ENCODE results near the gene FAM174C. TPM values are rescaled to one million over a fixed set of nuclear protein-coding genes. Genes with fewer than 3 reads are reported as not detected.
"Not testable (repeated sequence)": the region's sequence is repeated elsewhere in the genome, so short reads cannot be mapped to it uniquely, and the experiment has no call there.

The FAM174C gene
- total RNA-seq, 1 experiment from 2014 or later, result 110 TPM

DNA sequence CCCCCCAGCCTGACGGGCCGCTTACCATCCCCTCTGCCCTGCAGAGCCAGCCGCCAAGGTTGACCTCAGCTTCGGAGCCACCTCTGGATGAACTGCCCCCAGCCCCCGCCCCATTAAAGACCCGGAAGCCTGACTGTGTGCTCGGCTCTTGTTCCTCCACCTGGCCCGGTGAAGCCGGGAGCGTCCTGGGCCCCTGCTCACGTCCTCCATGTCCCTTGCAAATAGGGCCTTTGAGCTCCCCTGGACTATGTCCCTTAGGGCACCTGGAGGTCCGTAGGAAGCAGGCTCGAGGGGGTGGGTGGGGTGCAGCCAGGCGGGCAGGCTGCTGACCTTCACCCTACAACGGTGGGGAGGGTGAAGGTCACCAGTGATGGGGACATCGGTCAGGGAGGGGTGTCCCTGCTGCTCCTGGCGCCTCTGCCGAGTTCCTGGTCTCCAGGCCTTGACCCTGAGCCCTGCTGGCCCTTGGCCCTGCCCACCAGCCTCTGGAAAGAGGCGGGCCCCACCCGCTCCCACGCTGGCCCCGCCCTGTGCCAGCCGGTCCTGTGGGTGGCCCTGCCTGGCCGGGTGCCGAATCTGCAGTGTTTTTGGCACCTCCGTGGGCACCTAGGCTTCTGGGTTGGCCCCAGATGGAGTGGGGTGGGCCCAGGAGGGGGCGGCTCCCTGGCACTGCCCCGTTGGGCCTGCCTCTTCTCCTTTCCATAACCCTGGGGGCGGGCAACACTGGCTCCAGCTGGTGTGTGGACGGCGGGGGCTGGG is 30.5 kb upstream of the FAM174C start:
- Histone ChIP-seq H3K27me3 (ENCODE audit: low read length) (no peaks in the 10 kb centered on the region), H4K20me1 (ENCODE audit: low read length) (no peaks in the 10 kb centered on the region), H3K4me1 (ENCODE audit: insufficient read depth, low read length) (peaks cover 37% of the 10 kb centered on the region), H3K36me3 (ENCODE audit: low read depth, low read length) (no peaks in the 10 kb centered on the region), H3K79me2 (ENCODE audit: low read length) (peaks cover 46% of the 10 kb centered on the region), H2AFZ (ENCODE audit: low read length) (no peak overlapping the region), H3K9me2 (replicated peaks; ENCODE audit: low read length) (no peaks in the 10 kb centered on the region), H3K9ac (ENCODE audit: low read length) (no peak overlapping the region; the same call in 1 of the 2 replicates), H3K9me3 (ENCODE audit: low read length) (no peaks in the 10 kb centered on the region), H3K4me3 (ENCODE audit: low read length) (no peak overlapping the region; the same call in 1 of the 2 replicates), H3K4me2 (ENCODE audit: low read length) (peak overlapping the region; percentile 84), H3K27ac (ENCODE audit: low read length) (no peak overlapping the region), H3F3A (ENCODE audit: low read length, unreplicated experiment) (no peaks in the 10 kb centered on the region)
- no peak for DNase-seq
- no TSS peak for BruUV-seq (replicated peaks)
- no peak for ATAC-seq
- CTCF ChIA-PET, result interaction anchor here (0.6 to 2.6 kb wide), 8 partner anchors 17 to 1023 kb away, joined by 3 to 124 read pairs (median 4); partner anchors contain the start of genes CIRBP and FAM174C
- TF ChIP-seq, protein P1, sequence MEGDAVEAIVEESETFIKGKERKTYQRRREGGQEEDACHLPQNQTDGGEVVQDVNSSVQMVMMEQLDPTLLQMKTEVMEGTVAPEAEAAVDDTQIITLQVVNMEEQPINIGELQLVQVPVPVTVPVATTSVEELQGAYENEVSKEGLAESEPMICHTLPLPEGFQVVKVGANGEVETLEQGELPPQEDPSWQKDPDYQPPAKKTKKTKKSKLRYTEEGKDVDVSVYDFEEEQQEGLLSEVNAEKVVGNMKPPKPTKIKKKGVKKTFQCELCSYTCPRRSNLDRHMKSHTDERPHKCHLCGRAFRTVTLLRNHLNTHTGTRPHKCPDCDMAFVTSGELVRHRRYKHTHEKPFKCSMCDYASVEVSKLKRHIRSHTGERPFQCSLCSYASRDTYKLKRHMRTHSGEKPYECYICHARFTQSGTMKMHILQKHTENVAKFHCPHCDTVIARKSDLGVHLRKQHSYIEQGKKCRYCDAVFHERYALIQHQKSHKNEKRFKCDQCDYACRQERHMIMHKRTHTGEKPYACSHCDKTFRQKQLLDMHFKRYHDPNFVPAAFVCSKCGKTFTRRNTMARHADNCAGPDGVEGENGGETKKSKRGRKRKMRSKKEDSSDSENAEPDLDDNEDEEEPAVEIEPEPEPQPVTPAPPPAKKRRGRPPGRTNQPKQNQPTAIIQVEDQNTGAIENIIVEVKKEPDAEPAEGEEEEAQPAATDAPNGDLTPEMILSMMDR (conservative IDR thresholded peaks at IDR 0.05; ENCODE audit: low read depth, low read length), result no peak; the same call in 1 of the 2 replicates
- TF ChIP-seq EZH2 (IDR thresholded peaks at IDR 0.05; ENCODE audit: low read length, unreplicated experiment) (no peak), EZH2phosphoT487 (IDR thresholded peaks at IDR 0.05; ENCODE audit: borderline replicate concordance, low read length) (no peak)
- intact Hi-C loops (cut with micrococcal nuclease), result loop anchor here (1.0 kb wide), 1 partner anchor 21 kb away; no protein-coding TSS in a partner anchor
- POLR2A ChIA-PET (ENCODE audit: unreplicated experiment), result interaction anchor here (1.8 kb wide), 1 partner anchor 24 kb away, joined by 6 read pairs; no protein-coding TSS in a partner anchor

GRCh38 chr19:1245494-1246264 is 29.7 kb upstream of the FAM174C start:
- CTCF ChIA-PET, result interaction anchor here (2.6 kb wide), 1 partner anchor 21 kb away, joined by 124 read pairs; no protein-coding TSS in a partner anchor
- TF ChIP-seq EZH2phosphoT487 (IDR thresholded peaks at IDR 0.05; ENCODE audit: borderline replicate concordance, low read length), result no peak
- no peak for TF ChIP-seq EZH2 (IDR thresholded peaks at IDR 0.05; ENCODE audit: low read length, unreplicated experiment)
- TF ChIP-seq, protein P1 (conservative IDR thresholded peaks at IDR 0.05; ENCODE audit: low read depth, low read length), result no peak
- POLR2A ChIA-PET (ENCODE audit: unreplicated experiment), result no interaction called here
- Histone ChIP-seq H3K27me3 (ENCODE audit: low read length) (no peaks in the 10 kb centered on the region), H3K9me2 (replicated peaks; ENCODE audit: low read length) (no peaks in the 10 kb centered on the region), H3K27ac (ENCODE audit: low read length) (no peak overlapping the region), H3K9ac (ENCODE audit: low read length) (no peak overlapping the region), H3K4me2 (ENCODE audit: low read length) (no peak overlapping the region), H3K36me3 (ENCODE audit: low read depth, low read length) (peaks cover under 1% of the 10 kb centered on the region; the same call in 1 of the 2 replicates), H3K4me3 (ENCODE audit: low read length) (no peak overlapping the region), H3K4me1 (ENCODE audit: insufficient read depth, low read length) (peaks cover 37% of the 10 kb centered on the region), H3K79me2 (ENCODE audit: low read length) (peaks cover 50% of the 10 kb centered on the region), H3F3A (ENCODE audit: low read length, unreplicated experiment) (no peaks in the 10 kb centered on the region), H4K20me1 (ENCODE audit: low read length) (no peaks in the 10 kb centered on the region), H2AFZ (ENCODE audit: low read length) (no peak overlapping the region), H3K9me3 (ENCODE audit: low read length) (no peaks in the 10 kb centered on the region)
- BruUV-seq (replicated peaks), result no TSS peak
- DNase-seq (no peak), ATAC-seq (no peak)
- intact Hi-C loops (cut with micrococcal nuclease), result no loop called here

GRCh38 chr19:1246265-1247087 is 28.9 kb upstream of the FAM174C start:
- H3K4me2 ChIP-seq (ENCODE audit: low read length); H3K9me2 ChIP-seq (replicated peaks; ENCODE audit: low read length); POLR2A ChIA-PET (ENCODE audit: unreplicated experiment); intact Hi-C loops (cut with micrococcal nuclease); H2AFZ ChIP-seq (ENCODE audit: low read length); BruUV-seq (replicated peaks); H3K9ac ChIP-seq (ENCODE audit: low read length); DNase-seq; H3K36me3 ChIP-seq (ENCODE audit: low read depth, low read length); H3F3A ChIP-seq (ENCODE audit: low read length, unreplicated experiment); ATAC-seq; H3K9me3 ChIP-seq (ENCODE audit: low read length); H3K27ac ChIP-seq (ENCODE audit: low read length); H4K20me1 ChIP-seq (ENCODE audit: low read length); H3K27me3 ChIP-seq (ENCODE audit: low read length); H3K4me3 ChIP-seq (ENCODE audit: low read length): not testable (repeated sequence)
- Histone ChIP-seq H3K4me1 (ENCODE audit: insufficient read depth, low read length) (peaks cover 31% of the 10 kb centered on the region), H3K79me2 (ENCODE audit: low read length) (peaks cover 51% of the 10 kb centered on the region)
- CTCF ChIA-PET, result interaction anchor here (0.6 to 1.0 kb wide), 4 partner anchors 19 to 659 kb away, joined by 3 to 15 read pairs (median 4); no protein-coding TSS in a partner anchor
